HepG2 (cell line): ENCODE results near the gene TGFA. TPM values are rescaled to one million over a fixed set of nuclear protein-coding genes. Genes with fewer than 3 reads are reported as not detected.
A peak's percentile ranks its signal among the peaks of the same experiment; 100 is the strongest.

Experiments used
- GATA4 ChIP-seq: sonication (generic); IDR thresholded peaks from 2 replicates; pipeline ENCODE4 v1.6.1; 2016; ENCODE audit warnings: antibody characterized with exemption, low read depth, borderline replicate concordance
- GPN1 ChIP-seq: sonication (generic); formaldehyde crosslinking; IDR thresholded peaks from 2 replicates; pipeline ENCODE4 v1.5.1; 2020; ENCODE audit warnings: missing genetic modification reagents, borderline replicate concordance
- ISL2 ChIP-seq: sonication (generic); formaldehyde crosslinking; IDR thresholded peaks from 2 replicates; pipeline ENCODE4 v1.5.0; 2020; ENCODE audit warnings: missing genetic modification reagents
- KDM5B ChIP-seq: sonication (generic); formaldehyde crosslinking; IDR thresholded peaks from 2 replicates; pipeline ENCODE4 v1.4.0; 2020; ENCODE audit warnings: missing genetic modification reagents, mild to moderate bottlenecking, borderline replicate concordance
- NFKBIZ ChIP-seq: IDR thresholded peaks from 2 replicates; pipeline ENCODE4 v1.6.1; 2018; ENCODE audit warnings: missing genetic modification reagents, missing compliant biosample characterization
- PAF1 ChIP-seq: IDR thresholded peaks from 2 replicates; pipeline ENCODE4 v1.6.1; 2016; ENCODE audit warnings: missing genetic modification reagents, missing compliant biosample characterization
- PHF8 ChIP-seq: sonication (generic); formaldehyde crosslinking; IDR thresholded peaks from 2 replicates; pipeline ENCODE4 v1.5.0; 2020; ENCODE audit warnings: missing genetic modification reagents
- PLSCR1 ChIP-seq: sonication (generic); formaldehyde crosslinking; IDR thresholded peaks from 2 replicates; pipeline ENCODE4 v1.5.0; 2020; ENCODE audit warnings: missing genetic modification reagents, mild to moderate bottlenecking, borderline replicate concordance
- SALL1 ChIP-seq: sonication (generic); formaldehyde crosslinking; IDR thresholded peaks from 2 replicates; pipeline ENCODE4 v1.8.0; 2022; ENCODE audit warnings: mild to moderate bottlenecking, missing genetic modification reagents
- ZBTB38 ChIP-seq: sonication (generic); formaldehyde crosslinking; IDR thresholded peaks from 2 replicates; pipeline ENCODE4 v1.5.1; 2020; ENCODE audit warnings: mild to moderate bottlenecking, missing genetic modification reagents
- ZKSCAN1 ChIP-seq: fragments of 150-350 bp; IDR thresholded peaks from 2 replicates; pipeline ENCODE4 v1.6.1; 2014; ENCODE audit warnings: low read length
- ZNF329 ChIP-seq: sonication (generic); formaldehyde crosslinking; IDR thresholded peaks from 2 replicates; pipeline ENCODE4 v1.9.0; 2021; ENCODE audit warnings: low read depth, mild to moderate bottlenecking, missing genetic modification reagents
- ZNF350 ChIP-seq: sonication (generic); formaldehyde crosslinking; IDR thresholded peaks from 2 replicates; pipeline ENCODE4 v1.4.0; 2020; ENCODE audit warnings: mild to moderate bottlenecking, low read depth, missing genetic modification reagents, borderline replicate concordance
- ZNF598 ChIP-seq: sonication (generic); formaldehyde crosslinking; IDR thresholded peaks from 2 replicates; pipeline ENCODE4 v1.5.1; 2020; ENCODE audit warnings: mild to moderate bottlenecking, missing genetic modification reagents, borderline replicate concordance
- ZNF781 ChIP-seq: sonication (generic); formaldehyde crosslinking; IDR thresholded peaks from 2 replicates; pipeline ENCODE4 v1.5.1; 2020; ENCODE audit warnings: borderline replicate concordance, mild to moderate bottlenecking, missing genetic modification reagents; ENCODE audit errors: not compliant biosample characterization
- ZNF782 ChIP-seq: sonication (generic); formaldehyde crosslinking; IDR thresholded peaks from 2 replicates; pipeline ENCODE4 v1.4.0; 2020; ENCODE audit warnings: missing genetic modification reagents, mild to moderate bottlenecking, borderline replicate concordance
- ZNF878 ChIP-seq: sonication (generic); formaldehyde crosslinking; IDR thresholded peaks from 2 replicates; pipeline ENCODE4 v1.8.1; 2023; ENCODE audit warnings: mild to moderate bottlenecking, missing genetic modification reagents, moderate library complexity
- polyA plus RNA-seq, 8 experiments: library from polyadenylated mRNA; depleted of rRNA in 3 of 8; stranded (reverse) in 7 of 8; unstranded in 1 of 8; fragments of >200 nt; fragmentation: Illumina TruSeq in 4 of 8; extraction: Trizol in 4 of 8; gene quantifications; 2 replicates each; pipeline versions ENCODE4 v1.2.1 to v1.2.3, GENCODE V29; 2011 to 2016; ENCODE audit warnings: low read depth in 4 of 8, missing spikeins in 1 of 8, mixed read lengths in 1 of 8; ENCODE audit not compliant: insufficient read depth in 1 of 8
- total RNA-seq, 5 experiments: library from RNA; depleted of rRNA; stranded (reverse); fragments of >200 nt; fragmentation: Illumina TruSeq; extraction: Trizol; gene quantifications; 2 replicates each; pipeline ENCODE4 v1.2.3, GENCODE V29; 2016; ENCODE audit warnings: low read depth in 1 of 5
- TF ChIP-seq, protein P1 (sequence below): sonication (generic); formaldehyde crosslinking; IDR thresholded peaks from 2 replicates; pipeline ENCODE4 v1.4.0; 2020; ENCODE audit warnings: missing genetic modification reagents
- TF ChIP-seq, protein P2 (sequence below): sonication (generic); formaldehyde crosslinking; IDR thresholded peaks from 2 replicates; pipeline ENCODE4 v1.4.0; 2020; ENCODE audit warnings: missing genetic modification reagents
- TF ChIP-seq, protein P3 (sequence below): sonication (generic); formaldehyde crosslinking; IDR thresholded peaks from 2 replicates; pipeline ENCODE4 v1.4.0; 2020; ENCODE audit warnings: missing genetic modification reagents
- TF ChIP-seq, protein P4 (sequence below), 2 experiments: sonication (generic) in 1 of 2; formaldehyde crosslinking in 1 of 2; IDR thresholded peaks; 2 replicates each; pipeline versions ENCODE4 v1.5.1 to v1.6.1; 2011 to 2020; ENCODE audit warnings: borderline replicate concordance in 1 of 2, low read depth in 1 of 2, low read length in 1 of 2, mild to moderate bottlenecking in 1 of 2, missing genetic modification reagents in 1 of 2, moderate library complexity in 1 of 2

Gene TGFA
- total and polyA plus RNA-seq, 2 of the 13 experiments (the other 11 are each of a cell fraction or from before 2014, with no cell fraction given): 7.8 to 15.3 TPM

- TF ChIP-seq SALL1 (CRISPR knock-in tag) (peak; percentile 94), ZNF350 (CRISPR knock-in tag) (peak; percentile 72; the same call in 1 of the 2 replicates), NFKBIZ (CRISPR knock-in tag) (peak; percentile 71; the same call in 1 of the 2 replicates), ZNF329 (no peak), PAF1 (CRISPR knock-in tag) (no peak), GATA4 (no peak), KDM5B (CRISPR knock-in tag) (no peak), ZNF878 (CRISPR knock-in tag) (no peak; the same call in 1 of the 2 replicates), ZNF781 (CRISPR knock-in tag) (no peak), GPN1 (CRISPR knock-in tag) (no peak), ZNF782 (no peak), ISL2 (CRISPR knock-in tag) (peak; percentile 91; the same call in 1 of the 2 replicates), ZKSCAN1 (no peak), ZBTB38 (0 out of 2 replicates have a peak, but pooled peaks have one; percentile 25), PHF8 (CRISPR knock-in tag) (peak; percentile 36; the same call in 1 of the 2 replicates), ZNF598 (CRISPR knock-in tag) (no peak), PLSCR1 (CRISPR knock-in tag) (no peak)
- TF ChIP-seq, protein P1, sequence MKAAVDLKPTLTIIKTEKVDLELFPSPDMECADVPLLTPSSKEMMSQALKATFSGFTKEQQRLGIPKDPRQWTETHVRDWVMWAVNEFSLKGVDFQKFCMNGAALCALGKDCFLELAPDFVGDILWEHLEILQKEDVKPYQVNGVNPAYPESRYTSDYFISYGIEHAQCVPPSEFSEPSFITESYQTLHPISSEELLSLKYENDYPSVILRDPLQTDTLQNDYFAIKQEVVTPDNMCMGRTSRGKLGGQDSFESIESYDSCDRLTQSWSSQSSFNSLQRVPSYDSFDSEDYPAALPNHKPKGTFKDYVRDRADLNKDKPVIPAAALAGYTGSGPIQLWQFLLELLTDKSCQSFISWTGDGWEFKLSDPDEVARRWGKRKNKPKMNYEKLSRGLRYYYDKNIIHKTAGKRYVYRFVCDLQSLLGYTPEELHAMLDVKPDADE (CRISPR knock-in tag): no peak
- TF ChIP-seq, protein P2, sequence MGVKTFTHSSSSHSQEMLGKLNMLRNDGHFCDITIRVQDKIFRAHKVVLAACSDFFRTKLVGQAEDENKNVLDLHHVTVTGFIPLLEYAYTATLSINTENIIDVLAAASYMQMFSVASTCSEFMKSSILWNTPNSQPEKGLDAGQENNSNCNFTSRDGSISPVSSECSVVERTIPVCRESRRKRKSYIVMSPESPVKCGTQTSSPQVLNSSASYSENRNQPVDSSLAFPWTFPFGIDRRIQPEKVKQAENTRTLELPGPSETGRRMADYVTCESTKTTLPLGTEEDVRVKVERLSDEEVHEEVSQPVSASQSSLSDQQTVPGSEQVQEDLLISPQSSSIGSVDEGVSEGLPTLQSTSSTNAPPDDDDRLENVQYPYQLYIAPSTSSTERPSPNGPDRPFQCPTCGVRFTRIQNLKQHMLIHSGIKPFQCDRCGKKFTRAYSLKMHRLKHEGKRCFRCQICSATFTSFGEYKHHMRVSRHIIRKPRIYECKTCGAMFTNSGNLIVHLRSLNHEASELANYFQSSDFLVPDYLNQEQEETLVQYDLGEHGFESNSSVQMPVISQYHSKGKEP (CRISPR knock-in tag): no peak
- TF ChIP-seq, protein P3, sequence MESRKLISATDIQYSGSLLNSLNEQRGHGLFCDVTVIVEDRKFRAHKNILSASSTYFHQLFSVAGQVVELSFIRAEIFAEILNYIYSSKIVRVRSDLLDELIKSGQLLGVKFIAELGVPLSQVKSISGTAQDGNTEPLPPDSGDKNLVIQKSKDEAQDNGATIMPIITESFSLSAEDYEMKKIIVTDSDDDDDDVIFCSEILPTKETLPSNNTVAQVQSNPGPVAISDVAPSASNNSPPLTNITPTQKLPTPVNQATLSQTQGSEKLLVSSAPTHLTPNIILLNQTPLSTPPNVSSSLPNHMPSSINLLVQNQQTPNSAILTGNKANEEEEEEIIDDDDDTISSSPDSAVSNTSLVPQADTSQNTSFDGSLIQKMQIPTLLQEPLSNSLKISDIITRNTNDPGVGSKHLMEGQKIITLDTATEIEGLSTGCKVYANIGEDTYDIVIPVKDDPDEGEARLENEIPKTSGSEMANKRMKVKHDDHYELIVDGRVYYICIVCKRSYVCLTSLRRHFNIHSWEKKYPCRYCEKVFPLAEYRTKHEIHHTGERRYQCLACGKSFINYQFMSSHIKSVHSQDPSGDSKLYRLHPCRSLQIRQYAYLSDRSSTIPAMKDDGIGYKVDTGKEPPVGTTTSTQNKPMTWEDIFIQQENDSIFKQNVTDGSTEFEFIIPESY: no peak
- TF ChIP-seq, protein P4, sequence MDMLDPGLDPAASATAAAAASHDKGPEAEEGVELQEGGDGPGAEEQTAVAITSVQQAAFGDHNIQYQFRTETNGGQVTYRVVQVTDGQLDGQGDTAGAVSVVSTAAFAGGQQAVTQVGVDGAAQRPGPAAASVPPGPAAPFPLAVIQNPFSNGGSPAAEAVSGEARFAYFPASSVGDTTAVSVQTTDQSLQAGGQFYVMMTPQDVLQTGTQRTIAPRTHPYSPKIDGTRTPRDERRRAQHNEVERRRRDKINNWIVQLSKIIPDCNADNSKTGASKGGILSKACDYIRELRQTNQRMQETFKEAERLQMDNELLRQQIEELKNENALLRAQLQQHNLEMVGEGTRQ (IDR thresholded peaks at IDR 0.05; ENCODE audit: low read depth, low read length): no peak
- TF ChIP-seq, protein P4 (CRISPR knock-in tag; IDR thresholded peaks at IDR 0.05; ENCODE audit: borderline replicate concordance): no peak
These were observed 11.6 kb upstream of the TGFA start (continued) for GRCh38 chr2:70565039-70565731.
